SW480 (cell line): ENCODE results near the gene SNX30.
"Not testable (repeated sequence)": the region's sequence is repeated elsewhere in the genome, so short reads cannot be mapped to it uniquely, and the experiment has no call there.

ENCODE experiments used
- DNase-seq: peaks from one replicate; pipeline ENCODE4 v3.0.0-alpha.2; 2016; ENCODE audit warnings: low spot score

The SNX30 gene, protein sequence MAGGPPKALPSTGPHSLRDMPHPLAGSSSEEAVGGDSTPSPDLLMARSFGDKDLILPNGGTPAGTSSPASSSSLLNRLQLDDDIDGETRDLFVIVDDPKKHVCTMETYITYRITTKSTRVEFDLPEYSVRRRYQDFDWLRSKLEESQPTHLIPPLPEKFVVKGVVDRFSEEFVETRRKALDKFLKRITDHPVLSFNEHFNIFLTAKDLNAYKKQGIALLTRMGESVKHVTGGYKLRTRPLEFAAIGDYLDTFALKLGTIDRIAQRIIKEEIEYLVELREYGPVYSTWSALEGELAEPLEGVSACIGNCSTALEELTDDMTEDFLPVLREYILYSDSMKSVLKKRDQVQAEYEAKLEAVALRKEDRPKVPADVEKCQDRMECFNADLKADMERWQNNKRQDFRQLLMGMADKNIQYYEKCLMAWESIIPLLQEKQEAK

DNA sequence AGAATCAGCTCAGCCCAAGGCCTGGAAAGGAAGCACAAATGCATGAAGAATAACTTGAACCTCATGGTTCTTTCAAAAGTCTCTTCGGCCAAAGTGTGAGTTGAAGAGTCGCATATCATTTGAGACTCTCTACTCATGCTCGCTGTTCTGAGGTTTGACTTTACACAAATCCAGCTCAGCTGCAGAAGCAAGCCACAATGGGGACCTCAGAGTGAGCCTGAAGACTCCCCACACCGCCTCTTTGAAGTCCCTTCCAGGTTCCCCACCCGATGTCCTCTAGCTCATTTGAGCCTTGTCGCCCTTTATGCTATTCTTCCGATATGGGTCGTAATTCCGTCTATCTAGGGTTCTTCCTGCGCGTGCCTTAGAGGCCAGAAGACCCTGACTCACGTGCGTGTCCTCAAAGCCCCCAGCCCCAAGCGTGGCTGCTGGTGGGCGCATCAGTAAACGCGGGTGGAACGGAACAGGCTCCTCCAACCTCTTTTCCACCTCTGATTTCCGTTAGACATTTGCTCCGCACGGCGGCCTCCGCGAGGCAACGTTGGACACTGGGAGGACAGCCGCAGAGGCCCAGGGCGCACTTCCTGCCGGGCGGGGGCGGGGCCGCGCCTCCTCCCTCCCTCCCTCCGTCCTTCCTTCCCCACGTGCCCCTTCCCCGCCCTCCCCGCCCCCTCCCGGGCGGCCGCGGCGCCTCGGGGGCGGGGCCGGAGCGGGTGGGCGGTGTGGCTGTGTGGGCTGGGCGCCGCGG lies at the start of gene SNX30:
SNX30 (plus strand) TSS at position 745 of the 748 bp plus-strand sequence. CDS start 242 bp downstream, outside the sequence.
- peak; percentile 87 for DNase-seq

DNA sequence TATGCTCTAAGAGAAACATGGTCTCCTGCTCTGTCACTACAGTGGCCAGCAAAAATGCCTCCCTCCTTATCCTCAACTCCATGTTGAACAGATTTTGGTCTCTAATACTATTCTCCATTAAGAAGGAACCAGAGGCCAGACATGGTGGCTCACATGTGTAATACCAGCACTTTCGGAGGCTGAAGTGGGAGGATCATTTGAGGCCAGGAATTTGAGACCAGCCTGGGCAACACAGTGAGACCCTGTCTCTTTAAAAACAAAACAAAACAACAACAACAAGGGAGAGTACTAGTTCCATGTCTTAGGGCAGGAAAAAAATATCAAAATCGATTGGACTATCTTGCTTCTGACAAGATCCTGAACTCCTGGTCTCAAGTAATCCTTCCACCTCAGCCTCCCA lies 47.3 kb upstream of the SNX30 start:
- no peak for DNase-seq

DNA sequence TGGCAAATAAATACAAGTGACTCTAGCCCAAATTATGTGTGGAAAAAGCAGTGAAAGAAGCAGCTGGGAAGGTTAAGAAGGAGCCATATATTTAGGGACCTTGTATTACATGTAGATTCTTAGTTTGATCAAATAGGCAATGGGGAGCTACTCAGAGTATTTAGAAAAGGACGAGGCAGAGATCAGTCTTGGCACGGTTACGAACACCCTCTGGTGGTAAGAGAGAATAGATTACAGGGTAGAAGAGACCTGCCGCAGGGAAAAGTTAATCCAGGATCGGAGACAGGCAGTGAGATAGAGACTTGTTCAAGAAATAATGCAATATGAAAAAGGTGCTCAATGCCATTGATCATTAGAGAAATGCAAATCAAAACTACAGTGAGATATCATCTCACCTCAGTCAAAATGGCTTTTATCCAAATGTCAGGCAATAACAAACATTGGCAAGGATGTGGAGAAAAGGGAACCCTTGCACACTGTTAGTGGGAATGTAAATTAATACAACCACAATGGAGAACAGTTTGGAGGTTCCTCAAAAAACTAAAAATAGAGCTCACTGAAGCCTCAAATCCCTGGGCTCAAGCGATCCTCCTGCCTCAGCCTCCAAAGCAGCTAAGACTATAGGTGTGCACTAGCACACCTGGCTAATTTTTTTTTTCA lies 44.7 kb upstream of the SNX30 start:
- DNase-seq: peak; percentile 21

DNA sequence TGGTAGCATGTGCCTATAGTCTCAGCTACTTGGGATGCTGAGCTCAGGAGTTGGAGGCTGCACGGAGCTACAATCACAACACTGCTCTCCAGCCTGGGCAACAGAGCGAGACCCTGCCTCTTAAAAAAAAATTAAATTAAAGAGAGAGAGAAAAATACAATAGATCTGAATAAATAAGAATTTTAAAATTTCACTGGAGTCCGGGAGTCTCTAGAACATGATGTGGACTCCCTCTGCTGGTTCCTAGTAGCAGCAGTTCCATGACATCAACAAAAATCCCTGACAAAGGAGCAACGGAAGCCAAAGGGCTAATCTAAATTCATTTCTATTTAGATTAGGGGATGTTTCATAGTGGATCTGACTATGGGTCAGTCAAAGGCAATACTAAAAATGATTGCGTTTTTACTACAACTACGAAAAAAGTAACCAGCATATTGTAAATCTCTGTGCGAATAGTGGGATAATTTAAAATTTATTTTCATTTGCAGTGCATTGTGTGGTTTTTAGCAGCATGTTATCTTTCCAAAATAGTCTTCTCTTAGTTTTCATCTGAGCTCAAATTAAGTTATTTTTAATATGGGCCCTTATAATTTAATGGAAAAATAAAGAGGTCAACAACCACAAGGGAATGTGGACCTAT lies 39.4 kb upstream of the SNX30 start:
- peak; percentile 23 for DNase-seq

DNA sequence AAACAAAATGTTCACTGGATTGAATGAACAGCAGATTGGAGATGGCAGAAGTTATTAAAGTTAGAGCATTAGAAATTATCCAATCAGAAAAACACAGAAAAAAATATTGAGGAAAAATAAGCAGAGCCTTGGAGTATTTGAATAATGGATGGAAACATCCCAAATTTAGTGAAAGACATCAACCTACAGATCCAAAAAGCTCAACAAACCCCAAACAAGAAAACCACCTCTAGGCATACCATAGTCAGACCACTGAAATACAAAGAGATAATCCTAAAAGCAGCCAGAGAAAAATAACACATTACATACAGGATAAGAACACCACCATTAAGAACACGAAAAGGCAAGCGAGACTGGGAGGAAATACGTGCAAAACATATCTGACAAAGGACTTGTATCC lies 37.9 kb upstream of the SNX30 start:
- no peak for DNase-seq

DNA sequence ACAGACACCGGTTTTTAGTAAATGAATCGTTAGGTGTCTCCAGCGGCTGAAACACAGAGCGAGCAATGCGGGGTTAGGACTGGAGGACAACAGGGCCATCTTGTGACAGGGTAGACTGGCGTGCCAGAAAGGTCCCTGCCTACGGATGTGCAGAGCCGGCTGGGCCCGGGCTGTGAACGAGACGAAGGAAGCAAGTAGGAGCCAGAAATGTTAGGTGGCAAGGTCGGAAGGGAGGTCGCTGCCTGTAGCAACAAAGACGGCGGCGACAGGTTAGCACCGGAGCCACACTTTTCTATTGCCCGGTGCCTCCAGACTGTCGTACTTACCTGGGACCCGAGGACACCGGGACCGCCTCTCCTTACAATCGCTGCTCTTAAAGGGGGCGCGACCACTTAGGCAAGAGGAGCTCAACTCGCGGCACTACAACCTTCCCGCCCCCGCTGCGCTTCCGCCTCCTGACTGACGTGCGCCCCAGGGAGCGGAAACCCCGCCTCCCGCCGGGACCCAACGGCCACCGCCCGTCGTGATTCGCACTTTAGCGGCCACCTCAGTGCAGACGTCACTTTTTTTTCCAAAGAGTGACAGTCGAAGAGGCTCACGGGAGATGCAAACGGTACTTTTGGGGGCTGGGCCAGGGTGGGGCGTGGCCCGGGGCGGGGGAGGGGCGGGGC lies 32.8 kb upstream of the SNX30 start, which contains the start of gene INIP:
INIP (minus strand) TSS at position 457 of the 671 bp plus-strand sequence. CDS start 1,632 bp downstream, outside the sequence.
- DNase-seq: peak; percentile 97

DNA sequence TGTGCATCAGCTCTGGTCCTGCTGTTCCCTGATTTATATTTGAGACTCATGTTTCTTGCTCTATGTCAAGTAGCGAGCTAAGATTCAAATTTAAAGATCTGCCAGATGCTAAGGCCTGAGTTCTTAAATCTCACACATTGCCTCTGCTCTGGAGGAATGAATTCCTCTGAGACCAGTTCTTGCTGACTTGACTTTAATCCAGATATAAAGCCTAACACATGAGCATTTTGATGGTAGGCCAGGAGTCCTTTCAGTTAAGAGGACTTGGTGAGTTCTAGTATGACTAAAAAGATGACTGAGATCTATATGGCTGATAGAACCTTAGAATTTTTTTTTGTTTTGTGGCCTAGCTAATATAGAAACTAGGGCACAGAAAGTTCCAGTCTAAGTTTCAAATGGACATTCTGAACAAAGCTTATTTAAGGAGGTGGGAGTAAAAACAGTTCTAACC lies 31.3 kb upstream of the SNX30 start:
- no peak for DNase-seq

DNA sequence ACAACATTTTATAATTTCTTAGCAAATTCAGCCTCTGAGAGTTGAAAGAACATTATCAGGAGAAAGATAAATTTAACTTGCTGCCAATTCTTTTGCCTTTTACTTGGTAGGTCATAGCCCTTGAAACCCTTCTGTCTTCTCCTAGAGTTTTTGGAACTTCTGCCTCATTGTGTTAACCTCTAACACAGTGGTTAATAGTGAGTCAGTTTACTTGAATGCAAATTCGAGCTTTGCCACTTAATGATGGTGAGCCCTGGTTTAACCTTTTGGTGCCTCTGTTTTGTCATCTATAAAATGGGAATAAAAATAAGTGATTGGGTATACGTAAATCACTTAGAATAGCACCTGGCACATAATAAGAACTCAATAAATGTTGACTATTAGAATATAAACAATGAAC lies 30.9 kb upstream of the SNX30 start:
- DNase-seq: no peak

DNA sequence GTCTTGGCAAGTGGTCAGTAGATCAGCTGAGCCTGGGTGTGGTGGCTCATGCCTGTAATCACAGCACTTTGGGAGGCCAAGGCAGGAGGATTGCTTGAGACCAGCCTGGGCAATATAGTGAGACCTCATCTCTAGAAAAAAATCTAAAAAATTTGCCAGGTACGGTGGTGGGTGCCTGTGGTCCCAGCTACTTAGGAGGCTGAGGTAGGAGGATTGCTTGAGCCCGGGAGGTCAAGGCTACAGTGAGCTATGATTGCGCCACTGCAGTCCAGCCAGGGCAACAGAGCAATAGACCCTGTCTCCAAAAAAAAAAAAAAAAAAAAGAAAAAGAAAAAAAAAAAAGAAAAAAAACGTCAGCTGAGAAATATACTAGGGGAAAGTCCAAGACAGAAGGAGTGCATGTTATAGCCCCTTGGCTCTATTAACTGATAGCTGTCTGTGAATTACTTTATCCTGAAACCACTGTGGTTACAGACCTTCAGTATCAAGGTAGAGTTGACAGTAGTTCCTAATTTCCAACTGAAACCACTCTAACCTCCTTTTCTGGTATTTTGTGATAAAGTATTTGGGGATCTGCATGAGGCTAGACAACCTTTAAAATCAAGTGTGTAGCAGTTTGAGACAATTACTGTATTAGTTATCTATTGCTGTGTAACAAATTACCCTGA lies 30.3 kb upstream of the SNX30 start:
- no peak for DNase-seq

DNA sequence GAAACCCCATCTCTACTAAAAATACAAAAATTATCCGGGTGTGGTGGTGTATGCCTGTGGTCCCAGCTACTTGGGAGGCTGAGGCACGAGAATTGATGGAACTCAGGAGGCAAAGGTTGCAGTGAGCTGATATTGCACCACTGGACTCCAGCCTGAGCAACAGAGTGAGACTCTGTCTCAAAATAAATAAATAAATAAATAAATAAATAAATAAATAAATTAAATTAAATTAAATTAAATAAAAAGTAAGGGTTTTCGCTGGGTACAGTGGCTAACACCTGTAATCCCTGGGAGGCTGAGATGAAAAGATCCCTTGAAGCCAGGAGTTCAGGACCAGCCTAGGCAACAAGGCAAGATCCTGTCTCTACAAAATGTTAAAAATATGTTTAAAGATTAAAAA lies 27.8 kb upstream of the SNX30 start:
- DNase-seq: not testable (repeated sequence)

DNA sequence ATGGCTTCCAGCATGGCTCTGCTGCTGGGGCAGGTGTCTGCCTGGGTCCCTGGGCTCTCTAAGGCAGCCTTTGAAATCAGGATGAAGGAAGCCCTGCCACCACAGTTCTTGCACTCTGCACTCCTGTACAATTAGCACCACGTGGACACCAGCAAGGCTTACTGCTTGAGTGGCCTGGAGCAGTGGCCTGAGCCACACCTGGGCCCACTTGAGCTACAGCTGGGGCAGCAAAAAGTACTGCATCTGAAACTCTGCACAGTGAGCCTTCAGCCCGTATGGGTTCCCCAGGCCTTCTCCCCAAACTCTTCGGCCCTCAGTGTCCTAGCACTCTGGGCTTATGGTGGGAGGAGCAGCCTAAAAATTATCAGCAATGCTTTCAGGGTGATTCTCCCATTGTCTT lies 24.6 kb upstream of the SNX30 start:
- no peak for DNase-seq

DNA sequence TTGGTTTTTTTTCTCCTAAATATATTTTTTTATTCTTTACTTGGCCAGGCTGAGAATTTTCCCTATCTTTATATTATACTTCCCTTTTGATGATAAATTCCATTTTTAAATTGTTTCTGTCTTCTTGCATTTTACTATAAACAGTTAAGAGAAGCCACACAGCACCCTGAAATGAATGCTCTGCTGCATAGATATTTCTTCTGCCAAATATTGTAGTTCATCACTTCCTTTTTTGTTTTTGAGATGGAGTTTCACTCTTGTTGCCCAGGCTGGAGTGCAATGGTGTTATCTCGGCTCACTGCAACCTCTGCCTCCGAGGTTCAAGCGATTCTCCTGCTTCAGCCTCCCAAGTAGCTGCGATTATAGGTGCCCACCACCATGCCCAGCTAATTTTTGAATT lies 24.1 kb upstream of the SNX30 start:
- no peak for DNase-seq

DNA sequence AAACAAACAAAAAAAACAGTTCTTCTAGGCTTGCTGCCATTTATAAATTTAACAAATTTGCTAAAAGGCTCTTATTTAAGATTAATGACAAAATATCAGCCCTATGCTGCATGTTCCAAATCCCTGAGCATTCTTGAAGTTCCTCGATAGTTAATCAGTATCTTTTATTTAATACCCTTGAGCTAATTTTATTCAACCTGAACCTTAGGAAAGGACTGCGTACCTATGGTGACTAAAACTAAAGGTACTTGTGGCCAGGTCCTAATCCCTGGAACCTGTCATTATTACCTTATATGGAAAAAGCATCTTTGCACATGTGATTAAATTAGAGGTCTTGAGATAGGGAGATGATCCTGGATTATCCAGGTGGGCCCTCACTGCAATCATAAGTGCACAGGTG lies 22.2 kb upstream of the SNX30 start:
- DNase-seq: no peak

DNA sequence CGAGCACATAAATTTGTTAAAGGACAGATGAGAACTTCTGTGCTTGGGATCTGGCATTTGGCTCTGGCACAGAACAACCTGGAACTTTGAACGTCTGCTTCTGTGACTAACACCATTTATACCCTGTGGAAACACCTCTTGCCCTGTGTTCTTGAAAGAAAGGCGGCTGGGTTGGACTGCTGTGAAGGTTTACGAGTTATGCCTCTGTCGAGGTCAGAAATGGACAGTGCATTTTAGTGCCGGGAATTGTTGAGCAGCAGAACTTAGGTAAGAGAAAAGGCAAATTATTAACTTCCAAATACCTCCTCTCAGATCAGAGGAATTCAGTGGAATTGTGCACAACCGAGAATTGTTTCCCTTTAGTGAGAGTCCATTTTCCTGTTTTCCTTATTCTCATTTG lies 18.6 kb upstream of the SNX30 start:
- no peak for DNase-seq

DNA sequence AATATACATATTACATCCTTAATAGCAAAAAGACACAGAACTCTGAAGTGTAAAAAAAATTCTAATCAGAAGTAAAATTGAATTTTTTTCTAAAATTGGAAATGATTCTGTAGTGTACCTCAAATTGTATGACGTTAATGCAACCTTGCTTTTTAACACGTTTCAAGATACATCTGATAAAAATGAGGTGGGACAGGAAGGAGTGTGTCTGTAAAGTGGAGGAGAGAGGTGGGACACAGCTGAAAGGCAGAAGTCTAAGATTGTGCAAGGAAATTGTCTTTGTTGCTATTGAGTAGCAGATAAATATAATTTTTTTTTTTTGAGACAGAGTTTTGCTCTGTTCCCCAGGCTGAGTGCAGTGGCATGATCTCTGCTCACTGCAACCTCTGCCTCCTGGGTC lies 15.7 kb upstream of the SNX30 start:
- no peak for DNase-seq

DNA sequence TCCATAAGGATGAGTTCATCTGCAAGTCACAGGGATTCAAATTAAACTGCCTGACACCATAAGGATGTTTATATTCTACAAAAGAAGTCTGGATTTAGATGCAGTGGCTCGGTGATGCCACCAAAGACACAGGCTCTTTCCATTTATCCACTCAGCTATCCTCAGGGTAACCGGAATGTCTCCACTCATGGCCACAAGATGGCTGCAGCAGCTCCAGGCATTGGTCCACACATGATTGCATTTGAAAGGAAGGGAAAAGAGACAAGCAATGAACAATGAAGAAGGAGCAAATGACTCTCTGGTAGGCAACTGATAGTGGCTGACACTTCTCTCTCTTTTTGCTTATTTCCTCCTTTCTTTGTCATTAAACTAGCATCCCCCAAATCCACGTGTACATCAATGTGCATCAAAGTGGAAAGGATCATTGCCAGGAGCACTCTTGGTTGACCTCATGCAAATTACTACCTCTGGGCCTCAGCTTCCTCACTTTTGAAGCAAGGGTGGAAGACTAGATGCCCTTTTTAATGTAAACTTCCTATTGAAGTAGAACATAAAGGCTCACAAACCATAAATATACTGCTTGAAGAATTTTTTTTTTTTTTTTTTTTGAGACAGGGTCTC lies 7.2 kb upstream of the SNX30 start:
- DNase-seq: no peak

DNA sequence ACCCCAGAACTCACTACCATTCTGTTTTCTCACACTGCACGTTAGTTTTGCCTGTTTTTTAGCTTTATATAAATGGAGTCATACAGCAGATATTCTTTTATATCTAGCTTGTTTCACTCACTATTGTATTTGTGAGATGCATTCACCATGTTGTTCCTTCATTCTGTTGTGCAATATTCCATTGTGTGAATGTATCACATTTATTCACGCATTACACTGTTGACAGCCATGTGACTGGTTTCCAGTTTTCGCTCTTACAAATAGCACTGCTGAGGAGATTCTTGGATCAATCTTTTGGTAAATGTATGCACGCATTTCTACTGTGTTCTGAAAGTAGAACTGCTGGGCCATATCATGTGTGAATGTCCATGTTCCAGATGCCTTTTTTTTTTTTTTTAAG lies 6.4 kb upstream of the SNX30 start:
- no peak for DNase-seq

DNA sequence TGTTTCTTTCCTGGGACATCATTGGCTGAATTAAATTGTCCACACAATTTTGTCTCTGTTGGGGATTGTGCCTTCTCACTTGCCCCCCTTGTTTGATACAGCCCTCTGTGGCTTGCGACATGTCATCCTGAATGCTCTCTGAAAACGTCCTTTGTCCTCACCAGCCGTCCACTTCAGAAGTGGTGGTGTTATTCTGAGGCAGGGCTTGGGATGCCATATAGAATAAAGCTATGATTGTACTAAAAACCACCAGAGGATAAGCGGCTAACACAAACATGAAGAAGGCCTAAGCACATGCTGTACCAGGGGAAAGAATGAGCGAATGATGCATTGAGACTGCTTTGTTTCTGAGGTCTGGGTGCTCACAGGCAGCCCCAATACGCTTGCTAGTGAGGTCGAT lies 3.5 kb upstream of the SNX30 start:
- DNase-seq: peak; percentile 62

DNA sequence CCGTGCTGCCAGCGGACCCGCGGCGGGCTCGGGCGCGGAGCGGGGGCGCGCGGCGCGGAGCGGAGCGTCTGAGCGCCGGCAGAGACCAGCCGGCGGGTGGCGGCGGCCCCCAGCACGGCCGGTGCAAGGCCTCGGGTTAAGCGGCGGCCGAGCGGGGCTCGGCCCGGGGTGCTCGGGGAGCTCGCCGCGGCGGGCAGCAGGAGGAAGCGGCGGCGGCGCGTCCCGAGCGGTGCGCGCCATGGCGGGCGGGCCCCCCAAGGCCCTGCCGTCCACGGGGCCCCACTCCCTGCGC lies 150 bp downstream of the SNX30 start:
- DNase-seq: no peak

DNA sequence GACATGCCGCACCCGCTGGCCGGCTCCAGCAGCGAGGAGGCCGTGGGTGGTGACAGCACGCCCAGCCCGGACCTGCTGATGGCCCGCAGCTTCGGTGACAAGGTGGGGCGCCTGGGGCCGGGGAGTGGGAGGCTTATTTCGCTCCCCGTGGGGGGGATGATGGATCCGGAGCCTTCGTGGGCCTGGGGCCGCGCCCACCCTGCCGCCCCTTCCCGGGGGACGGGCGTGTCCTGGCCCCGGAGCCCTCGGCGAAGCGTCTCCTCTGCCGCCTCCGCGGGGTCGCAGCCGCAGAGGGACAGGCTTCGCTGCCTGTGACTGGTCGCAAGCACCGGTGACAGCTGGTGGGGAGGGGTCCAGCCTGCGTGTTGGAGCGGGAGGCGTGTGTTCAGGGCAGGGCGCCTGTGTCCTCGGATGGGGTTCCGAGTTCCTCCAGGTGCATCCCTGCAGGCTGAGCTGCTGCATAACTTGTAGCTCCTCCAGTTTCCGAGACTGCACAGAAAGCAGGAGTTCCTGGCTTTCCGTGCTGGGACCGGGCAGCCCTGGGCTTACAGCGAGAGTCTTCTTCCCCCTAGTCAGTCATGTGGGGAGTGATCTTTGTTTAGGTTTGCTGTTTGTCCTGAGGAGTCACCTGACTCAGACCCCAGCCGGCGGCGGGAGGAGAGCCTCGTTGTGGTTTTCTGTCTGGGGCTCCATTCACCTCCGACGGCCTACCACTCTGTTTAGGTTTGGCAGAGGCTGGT lies 666 bp downstream of the SNX30 start:
- peak; percentile 83 for DNase-seq
